ENCODE results near the gene CYGB.

DNA sequence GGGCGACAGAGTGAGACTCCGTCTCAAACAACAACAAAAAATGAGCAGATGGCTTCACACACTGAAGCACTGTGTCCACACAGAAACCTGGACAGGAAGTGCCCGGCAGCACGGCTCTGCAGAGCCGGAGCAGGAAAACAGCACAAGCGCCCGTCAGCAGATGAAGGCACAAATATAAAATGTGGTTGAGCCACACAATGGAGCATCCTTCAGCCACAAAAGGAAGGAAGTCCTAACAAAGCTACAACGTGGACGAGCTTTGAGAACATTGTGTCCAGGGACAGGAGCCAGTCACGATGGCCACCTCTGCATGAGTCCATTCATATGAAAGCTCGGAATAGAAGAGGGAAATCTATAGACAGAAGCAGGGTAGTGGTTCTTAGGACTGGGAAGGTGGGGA lies 51.9 kb downstream of the CYGB start:
- TF ChIP-seq, protein P1, sequence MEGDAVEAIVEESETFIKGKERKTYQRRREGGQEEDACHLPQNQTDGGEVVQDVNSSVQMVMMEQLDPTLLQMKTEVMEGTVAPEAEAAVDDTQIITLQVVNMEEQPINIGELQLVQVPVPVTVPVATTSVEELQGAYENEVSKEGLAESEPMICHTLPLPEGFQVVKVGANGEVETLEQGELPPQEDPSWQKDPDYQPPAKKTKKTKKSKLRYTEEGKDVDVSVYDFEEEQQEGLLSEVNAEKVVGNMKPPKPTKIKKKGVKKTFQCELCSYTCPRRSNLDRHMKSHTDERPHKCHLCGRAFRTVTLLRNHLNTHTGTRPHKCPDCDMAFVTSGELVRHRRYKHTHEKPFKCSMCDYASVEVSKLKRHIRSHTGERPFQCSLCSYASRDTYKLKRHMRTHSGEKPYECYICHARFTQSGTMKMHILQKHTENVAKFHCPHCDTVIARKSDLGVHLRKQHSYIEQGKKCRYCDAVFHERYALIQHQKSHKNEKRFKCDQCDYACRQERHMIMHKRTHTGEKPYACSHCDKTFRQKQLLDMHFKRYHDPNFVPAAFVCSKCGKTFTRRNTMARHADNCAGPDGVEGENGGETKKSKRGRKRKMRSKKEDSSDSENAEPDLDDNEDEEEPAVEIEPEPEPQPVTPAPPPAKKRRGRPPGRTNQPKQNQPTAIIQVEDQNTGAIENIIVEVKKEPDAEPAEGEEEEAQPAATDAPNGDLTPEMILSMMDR (IDR thresholded peaks at IDR 0.05): no peak
- no peak for TF ChIP-seq POLR2A (IDR thresholded peaks at IDR 0.05)
